ENCODE data around the gene CORO1C. TPM values are rescaled to one million over a fixed set of nuclear protein-coding genes. Genes with fewer than 3 reads are reported as not detected.
"Not testable (repeated sequence)": the region's sequence is repeated elsewhere in the genome, so short reads cannot be mapped to it uniquely, and the experiment has no call there.

The CORO1C gene
- total RNA-seq, 1 experiment from 2014 or later, result 47.3 TPM

GRCh38 chr12:108620236-108620879 is 111.0 kb downstream of the CORO1C start:
- DNase-seq (ENCODE audit: extremely low read depth, low read depth), result no peak

DNA sequence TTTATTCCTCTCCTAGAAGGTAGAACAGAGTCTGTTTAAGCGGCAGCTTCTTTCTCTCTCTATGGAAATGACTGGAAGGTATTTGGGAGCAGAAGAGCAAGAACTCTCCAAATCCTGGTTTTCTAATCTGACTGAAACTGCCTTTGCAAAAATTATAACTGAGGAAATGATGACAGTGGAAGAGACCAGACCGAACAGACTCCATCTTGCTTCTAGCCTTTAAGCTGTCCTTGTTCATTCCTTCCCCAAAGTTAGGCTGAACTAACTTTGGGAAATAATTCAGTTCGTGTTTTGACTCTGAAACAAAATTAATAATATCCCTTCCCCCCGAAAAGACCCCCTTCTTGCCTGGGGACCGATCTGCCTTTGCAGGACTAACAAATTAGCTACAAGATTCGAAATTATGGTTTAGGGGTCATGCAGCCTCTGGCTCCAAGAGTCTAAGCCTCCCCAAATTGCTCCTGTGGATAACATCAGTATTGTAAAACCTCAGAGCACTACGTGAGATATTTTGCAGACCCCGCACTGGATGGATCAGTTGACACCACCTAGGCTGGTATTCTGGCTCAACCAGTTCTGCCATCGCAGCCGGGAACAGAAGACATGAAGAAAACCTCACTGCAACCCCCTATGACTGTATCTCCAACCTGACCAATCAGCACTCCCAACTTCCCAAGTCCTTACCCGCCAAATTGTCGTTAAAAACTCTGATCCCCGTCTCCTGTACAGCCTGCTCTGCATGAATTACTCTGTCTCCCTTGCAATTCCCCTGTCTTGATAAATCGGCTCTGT is 111.8 kb downstream of the CORO1C start:
- DNase-seq (ENCODE audit: extremely low read depth, low read depth), result no peak

DNA sequence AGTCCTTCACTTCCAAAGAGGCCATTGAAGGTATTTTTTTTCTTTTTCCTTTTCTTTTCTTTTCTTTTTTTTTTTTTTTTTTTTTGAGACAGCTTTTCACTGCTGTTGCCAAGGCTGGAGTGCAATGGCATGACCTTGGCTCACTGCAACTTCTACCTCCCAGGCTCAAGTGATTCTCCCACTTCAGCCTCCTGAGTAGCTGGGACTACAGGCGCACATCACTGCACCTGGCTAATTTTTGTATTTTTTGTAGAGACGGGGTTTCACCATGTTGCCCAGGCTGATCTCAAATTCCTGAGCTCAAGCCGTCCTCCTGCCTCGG is 112.4 kb downstream of the CORO1C start:
- DNase-seq (ENCODE audit: extremely low read depth, low read depth), result not testable (repeated sequence)

DNA sequence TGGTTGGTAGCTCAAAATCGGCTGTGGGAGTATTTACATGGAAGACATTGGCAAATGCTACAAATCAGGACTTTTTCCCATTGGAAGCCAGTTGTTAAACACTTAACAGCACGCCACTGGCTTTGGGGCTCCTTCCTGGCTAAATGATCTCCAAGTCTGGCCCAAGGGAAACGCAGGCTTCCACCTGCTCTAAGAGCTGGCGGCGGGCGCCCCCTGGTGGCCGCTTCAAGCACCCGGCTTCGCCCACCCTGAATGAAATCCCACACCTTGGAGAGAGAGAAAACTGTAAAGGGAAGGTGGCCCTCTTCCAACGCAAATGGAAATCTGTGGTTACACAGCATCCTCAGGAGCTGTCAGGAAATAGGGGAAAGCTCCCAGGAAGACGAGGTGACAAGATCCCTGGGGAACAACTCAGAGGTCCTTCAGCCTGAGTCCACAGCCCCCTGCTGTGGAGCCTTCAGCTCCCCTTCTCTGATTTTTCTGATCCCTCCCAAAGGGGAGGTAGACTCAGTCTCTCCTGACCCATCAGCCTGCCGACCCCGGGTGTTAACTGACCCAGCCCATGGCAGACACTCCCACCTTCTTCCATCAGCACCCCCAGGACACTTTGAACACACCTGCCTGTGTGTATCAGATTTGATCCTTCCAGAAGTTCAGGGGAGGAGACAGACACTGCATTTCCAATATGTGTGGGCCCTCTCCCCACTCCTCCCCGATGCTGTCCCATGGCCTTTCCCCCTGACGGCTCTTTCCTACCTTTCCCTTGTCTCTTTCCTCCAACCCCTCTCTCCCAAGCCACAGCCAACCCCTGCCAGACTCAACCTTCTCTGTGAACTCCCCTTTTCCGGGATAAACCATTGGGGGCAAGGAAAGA is 113.0 kb downstream of the CORO1C start:
- DNase-seq (ENCODE audit: extremely low read depth, low read depth), result peak; percentile 63

DNA sequence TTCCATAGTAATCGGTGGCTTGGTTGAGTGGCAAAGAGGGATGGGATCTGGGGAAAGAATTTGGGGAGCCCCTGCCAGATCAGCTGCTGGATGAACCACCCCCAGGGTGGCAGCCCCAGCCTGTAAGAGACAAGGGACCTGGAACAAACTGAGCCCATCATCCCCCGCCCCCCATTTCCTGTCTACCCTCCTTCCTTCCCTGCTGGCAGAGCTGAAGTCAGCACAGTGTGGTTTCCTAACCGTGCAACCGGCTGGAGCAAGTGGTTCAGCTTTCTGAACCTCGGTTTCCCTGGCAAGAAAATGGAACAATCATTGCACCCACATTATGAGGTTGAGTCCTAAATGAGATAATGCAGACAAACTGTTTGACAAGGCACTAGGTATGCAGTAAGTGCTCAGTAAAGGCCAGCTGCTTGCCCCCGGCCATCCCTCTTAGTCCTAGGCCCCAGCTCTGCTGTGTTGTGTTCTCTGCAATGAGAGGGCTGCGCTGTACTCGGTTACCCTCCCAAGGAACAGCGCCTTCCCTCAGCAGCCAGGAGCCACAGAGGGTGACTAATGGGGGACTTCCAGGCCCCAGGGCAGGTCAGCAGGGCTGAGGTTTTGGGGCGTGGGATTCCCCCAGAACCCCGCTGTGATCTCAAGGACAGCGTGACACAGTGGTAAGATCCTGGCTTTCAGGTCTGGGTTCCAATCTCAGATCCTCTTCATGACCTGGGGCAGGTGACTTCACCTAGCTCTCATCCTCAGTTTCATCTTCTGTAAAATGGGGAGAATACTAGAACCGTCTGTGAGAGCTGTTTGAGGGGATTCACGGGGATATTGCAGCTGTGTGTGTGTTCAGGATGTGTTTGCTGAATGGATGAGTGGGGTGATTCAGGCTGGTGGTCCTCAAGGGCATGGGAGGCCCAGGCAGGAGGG is 114.1 kb downstream of the CORO1C start:
- DNase-seq (ENCODE audit: extremely low read depth, low read depth), result no peak

DNA sequence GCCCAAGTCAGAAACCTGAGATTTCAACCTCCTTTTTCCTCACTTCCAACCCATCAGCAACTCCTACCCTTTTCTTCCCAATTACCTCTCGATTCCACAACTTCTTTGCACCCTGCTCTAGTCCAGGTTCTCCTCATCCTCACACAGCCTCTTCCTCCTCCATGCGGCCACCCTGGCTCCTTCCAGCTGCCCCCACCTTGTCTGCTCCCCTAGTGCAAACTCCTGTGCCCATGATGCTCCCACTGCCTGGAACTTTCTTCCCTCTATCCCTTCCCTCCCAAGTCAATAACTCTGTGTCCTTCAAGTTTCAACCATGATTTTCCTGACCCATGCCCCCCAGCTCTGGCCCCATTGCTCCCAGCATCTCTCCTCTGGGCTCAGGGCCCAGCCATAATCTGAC is 115.0 kb downstream of the CORO1C start:
- DNase-seq (ENCODE audit: extremely low read depth, low read depth), result no peak

DNA sequence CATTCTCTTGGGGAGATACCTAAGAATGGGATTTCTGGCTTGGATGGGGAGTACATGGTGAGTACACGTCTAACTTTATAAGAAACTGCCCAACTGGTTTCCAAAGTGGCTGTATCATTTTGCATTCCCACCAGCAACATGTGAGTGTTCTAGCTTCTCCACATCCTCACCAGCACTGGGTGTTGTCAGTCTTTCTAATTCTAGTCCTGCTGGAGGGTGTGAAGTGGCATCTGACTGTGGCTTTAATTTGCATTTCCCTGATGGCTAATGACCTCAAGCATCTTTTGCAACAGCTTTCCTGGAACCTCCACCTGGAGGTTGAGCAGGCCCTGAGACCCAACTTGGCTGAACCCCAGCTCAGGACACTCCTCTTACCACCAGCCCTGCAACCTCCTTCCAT is 115.4 kb downstream of the CORO1C start:
- DNase-seq (ENCODE audit: extremely low read depth, low read depth), result no peak

GRCh38 chr12:108614639-108615038 is 116.7 kb downstream of the CORO1C start:
- DNase-seq (ENCODE audit: extremely low read depth, low read depth), result no peak

DNA sequence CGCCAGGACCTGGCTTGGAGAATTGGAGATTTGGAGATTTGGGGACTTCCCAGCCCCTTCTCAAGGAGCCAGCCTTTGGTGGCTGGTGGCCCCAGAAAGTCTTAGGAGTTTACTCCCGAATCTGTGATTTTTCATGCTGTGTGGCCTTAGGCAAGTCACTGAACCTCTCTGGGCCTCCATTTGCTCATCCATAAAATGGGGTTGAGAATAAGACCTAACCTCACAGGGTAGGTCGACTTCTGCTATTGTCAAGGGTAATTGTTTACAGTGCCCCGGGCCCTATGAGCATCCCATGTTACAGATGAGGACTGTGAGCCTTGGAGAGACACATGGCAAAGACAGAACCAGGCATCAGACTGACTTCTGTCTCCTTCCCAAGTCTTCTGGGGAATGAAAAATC is 117.3 kb downstream of the CORO1C start:
- no peak for DNase-seq (ENCODE audit: extremely low read depth, low read depth)

DNA sequence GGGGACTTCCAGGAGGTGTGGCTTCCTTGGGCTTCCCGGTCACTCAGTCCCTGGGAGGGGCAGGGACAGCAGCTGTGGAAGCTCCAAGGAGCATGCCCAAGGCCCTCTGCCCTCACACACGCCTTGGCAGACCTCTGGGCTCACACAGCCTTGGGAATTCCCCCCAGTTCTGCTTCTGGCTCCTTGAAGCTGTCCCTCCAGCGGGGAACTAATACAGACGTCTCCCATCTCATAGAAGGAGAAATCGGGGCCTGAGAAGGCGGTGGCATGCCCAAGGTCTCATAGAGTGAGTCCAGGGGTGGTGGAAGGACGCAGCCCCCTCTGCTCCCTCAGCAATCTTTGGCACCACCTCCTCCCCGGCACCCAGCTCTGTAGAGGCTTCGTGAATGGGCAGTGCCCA is 117.8 kb downstream of the CORO1C start:
- no peak for DNase-seq (ENCODE audit: extremely low read depth, low read depth)

- no peak for DNase-seq (ENCODE audit: extremely low read depth, low read depth)
These were observed 118.5 kb downstream of the CORO1C start for GRCh38 chr12:108612788-108613282.

GRCh38 chr12:108611884-108612415 is 119.4 kb downstream of the CORO1C start:
- DNase-seq (ENCODE audit: extremely low read depth, low read depth), result no peak

- DNase-seq (ENCODE audit: extremely low read depth, low read depth), result no peak
These were observed 120.3 kb downstream of the CORO1C start for GRCh38 chr12:108610856-108611605.

DNA sequence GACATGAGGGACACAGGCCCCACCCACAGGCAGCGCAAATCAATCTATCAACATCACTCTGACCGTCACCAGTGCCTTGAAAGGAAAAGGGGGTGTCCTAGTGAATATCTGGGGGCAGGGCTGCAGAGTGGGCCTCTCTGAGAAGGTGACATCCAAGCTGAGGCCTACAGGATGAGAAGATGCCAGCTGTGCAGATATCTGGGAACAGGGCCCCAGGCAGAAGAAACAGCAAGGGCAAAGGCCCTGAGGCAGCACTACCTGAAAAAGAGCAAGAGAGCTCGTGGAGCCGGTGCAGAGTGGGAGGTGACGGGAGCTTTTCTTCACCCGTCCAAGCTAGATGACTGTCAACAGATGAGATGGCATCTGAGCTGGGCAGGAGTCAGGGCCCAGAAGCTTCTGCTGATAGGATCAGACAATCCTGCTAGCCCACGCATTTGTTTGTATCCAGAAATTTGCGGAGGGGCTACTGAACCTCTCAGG is 120.9 kb downstream of the CORO1C start:
- DNase-seq (ENCODE audit: extremely low read depth, low read depth), result no peak

DNA sequence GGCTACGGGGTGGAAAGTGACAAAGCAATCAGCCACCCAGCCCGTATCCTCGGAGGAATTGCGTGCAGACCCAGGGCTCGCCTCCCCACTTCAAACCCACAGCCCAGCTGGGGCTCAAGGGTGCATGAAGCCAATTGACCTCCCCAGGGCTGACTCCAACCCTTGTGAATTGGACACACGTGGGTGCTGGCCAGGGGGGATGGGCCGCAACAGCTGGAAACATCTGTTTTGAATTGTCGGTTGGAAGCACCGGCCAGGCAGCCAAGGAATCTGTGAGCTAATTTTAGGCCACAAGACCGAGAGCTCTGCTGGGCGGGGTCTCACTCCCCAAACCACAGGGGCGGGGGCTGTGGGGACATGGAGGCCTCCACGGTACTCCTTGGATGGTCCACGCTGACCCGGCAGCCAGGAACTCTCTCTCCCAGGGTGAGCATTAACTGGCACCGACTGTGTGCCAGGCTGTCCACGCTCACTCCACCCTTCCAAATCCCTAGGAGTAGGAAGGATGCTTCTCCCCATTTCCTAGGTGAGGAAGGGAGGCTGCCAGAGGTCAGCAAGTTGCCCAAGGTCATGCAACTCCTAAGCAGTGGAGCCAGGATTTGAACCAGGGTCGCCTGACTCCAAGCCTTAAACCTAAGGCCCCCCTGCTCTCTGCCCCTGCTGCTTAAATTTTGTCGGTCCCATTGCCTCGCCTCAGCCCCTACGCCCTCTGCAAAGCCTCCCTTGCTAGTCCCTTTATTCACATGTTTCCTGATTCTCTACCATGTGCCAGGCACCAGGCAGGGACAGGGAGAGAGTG is 121.6 kb downstream of the CORO1C start:
- DNase-seq (ENCODE audit: extremely low read depth, low read depth), result no peak

- DNase-seq (ENCODE audit: extremely low read depth, low read depth), result no peak
These were observed 122.7 kb downstream of the CORO1C start for GRCh38 chr12:108608616-108609015.

GRCh38 chr12:108607981-108608600 is 123.2 kb downstream of the CORO1C start:
- no peak for DNase-seq (ENCODE audit: extremely low read depth, low read depth)

DNA sequence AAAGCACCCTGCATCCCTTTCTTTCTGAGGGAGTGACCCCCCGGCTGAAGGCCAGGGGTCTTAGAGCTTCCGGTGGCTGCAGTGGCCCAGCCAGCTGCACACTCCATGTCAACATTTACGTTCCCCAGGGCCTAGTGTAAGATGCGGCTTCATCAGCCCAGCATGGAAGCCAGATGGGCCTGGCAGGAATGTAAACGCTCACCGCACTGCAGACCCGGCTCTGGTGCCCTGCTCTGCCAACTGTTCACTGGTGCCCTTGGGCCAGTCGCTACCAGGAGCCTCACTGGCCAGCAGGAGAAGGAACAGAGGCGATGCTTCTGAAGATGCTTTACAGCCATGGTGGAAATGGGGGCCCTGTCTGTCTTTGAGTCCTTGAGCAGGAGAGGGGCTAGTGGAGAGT is 124.8 kb downstream of the CORO1C start:
- DNase-seq (ENCODE audit: extremely low read depth, low read depth), result no peak

All from NCI-H460 (cell line).